Astrocyte (in vitro differentiated cells and primary cell): ENCODE measurements around the gene NLRP6. TPM values are rescaled to one million over a fixed set of nuclear protein-coding genes. Genes with fewer than 3 reads are reported as not detected.

ENCODE experiments used
- DNase-seq: peaks from one replicate; pipeline ENCODE4 v3.0.0-alpha.2; 2010; ENCODE audit warnings: low read depth
- FAIRE-seq: peaks from 2 replicates; lab custom pipeline; 2011; peaks lifted over from hg19 to GRCh38; lab: Jason Lieb, UNC
- H2AFZ ChIP-seq: 2 replicates; pipeline ENCODE4 v1.6.0; 2012; ENCODE audit warnings: low read depth, low read length, inconsistent platforms
- H3K27ac ChIP-seq: 2 replicates; pipeline ENCODE4 v1.5.1; 2011; ENCODE audit warnings: low read depth, low read length, inconsistent platforms
- H3K27me3 ChIP-seq: 2 replicates; pipeline ENCODE4 v1.6.0; 2011; ENCODE audit warnings: low read length, inconsistent platforms; ENCODE audit not compliant: insufficient read depth
- H3K36me3 ChIP-seq: 2 replicates; pipeline ENCODE4 v1.5.1; 2011; ENCODE audit warnings: low read length, inconsistent platforms; ENCODE audit not compliant: insufficient read depth
- H3K4me1 ChIP-seq: 2 replicates; pipeline ENCODE4 v1.5.1; 2011; ENCODE audit warnings: low read length, inconsistent platforms; ENCODE audit not compliant: insufficient read depth
- H3K4me2 ChIP-seq: 2 replicates; pipeline ENCODE4 v1.6.0; 2012; ENCODE audit warnings: low read length, inconsistent platforms
- H3K4me3 ChIP-seq: 2 replicates; pipeline ENCODE4 v1.5.1; 2011; ENCODE audit warnings: low read depth, mild to moderate bottlenecking, low read length, inconsistent platforms; ENCODE audit not compliant: insufficient read depth
- H3K79me2 ChIP-seq: 2 replicates; pipeline ENCODE4 v1.6.0; 2012; ENCODE audit warnings: mild to moderate bottlenecking, low read length, inconsistent platforms; ENCODE audit not compliant: insufficient read depth
- H3K9ac ChIP-seq: 2 replicates; pipeline ENCODE4 v1.6.0; 2012; ENCODE audit warnings: mild to moderate bottlenecking, low read length, inconsistent platforms
- H3K9me3 ChIP-seq: 2 replicates; pipeline ENCODE4 v1.5.1; 2012; ENCODE audit warnings: low read depth, mild to moderate bottlenecking, low read length, inconsistent platforms; ENCODE audit not compliant: insufficient read depth
- H4K20me1 ChIP-seq: 2 replicates; pipeline ENCODE4 v1.6.0; 2012; ENCODE audit warnings: low read length, inconsistent platforms; ENCODE audit not compliant: insufficient read depth
- H3K27ac Mint-ChIP-seq: one replicate; pipeline ENCODE4 v1.8.0; 2021; ENCODE audit warnings: mild to moderate bottlenecking, mixed read lengths; ENCODE audit not compliant: unreplicated experiment
- H3K27me3 Mint-ChIP-seq: one replicate; pipeline ENCODE4 v1.8.0; 2021; ENCODE audit warnings: low read depth, mixed read lengths; ENCODE audit not compliant: unreplicated experiment
- H3K36me3 Mint-ChIP-seq: one replicate; pipeline ENCODE4 v1.8.0; 2021; ENCODE audit warnings: low read depth, mixed read lengths; ENCODE audit not compliant: unreplicated experiment
- H3K4me1 Mint-ChIP-seq: one replicate; pipeline ENCODE4 v1.8.0; 2021; ENCODE audit warnings: low read depth, mixed read lengths; ENCODE audit not compliant: unreplicated experiment
- H3K4me3 Mint-ChIP-seq: one replicate; pipeline ENCODE4 v1.8.0; 2021; ENCODE audit warnings: mild to moderate bottlenecking, moderate library complexity, mixed read lengths; ENCODE audit not compliant: unreplicated experiment
- H3K9me3 Mint-ChIP-seq: one replicate; pipeline ENCODE4 v1.8.0; 2021; ENCODE audit warnings: mild to moderate bottlenecking, mixed read lengths; ENCODE audit not compliant: unreplicated experiment
- CTCF ChIP-seq: IDR thresholded peaks from 2 replicates; pipeline ENCODE4 v1.5.1; 2011; ENCODE audit warnings: low read depth, mild to moderate bottlenecking, inconsistent platforms, low read length, moderate library complexity; ENCODE audit not compliant: insufficient read depth
- EZH2 ChIP-seq: IDR thresholded peaks from 2 replicates; pipeline ENCODE4 v1.6.1; 2012; ENCODE audit warnings: mild to moderate bottlenecking, low read length, inconsistent platforms; ENCODE audit not compliant: insufficient read depth
- total RNA-seq: library from RNA; stranded (reverse); gene quantifications from 2 replicates; pipeline ENCODE4 v1.2.1, GENCODE V29; 2021

NLRP6 gene
- total RNA-seq, 1 donor from 2014 or later = not detected

GRCh38 chr11:297586-298405, 19.6 kb downstream of the NLRP6 start:
- peaks cover 3% of the 10 kb centered on the region for H3K36me3 Mint-ChIP-seq
- H3K4me3 Mint-ChIP-seq = no peak overlapping the region
- Histone ChIP-seq H3K27ac (no peak overlapping the region), H3K36me3 (no peaks in the 10 kb centered on the region), H4K20me1 (no peaks in the 10 kb centered on the region), H3K9ac (no peak overlapping the region), H3K79me2 (no peaks in the 10 kb centered on the region), H3K4me3 (no peak overlapping the region), H2AFZ (no peak overlapping the region), H3K4me2 (no peak overlapping the region), H3K4me1 (no peaks in the 10 kb centered on the region), H3K9me3 (no peaks in the 10 kb centered on the region), H3K27me3 (no peaks in the 10 kb centered on the region)
- DNase-seq = no peak
- peaks cover 3% of the 10 kb centered on the region for H3K4me1 Mint-ChIP-seq
- peaks cover under 1% of the 10 kb centered on the region for H3K9me3 Mint-ChIP-seq
- FAIRE-seq = no peak
- H3K27me3 Mint-ChIP-seq = peaks cover 11% of the 10 kb centered on the region
- H3K27ac Mint-ChIP-seq = no peak overlapping the region
- TF ChIP-seq EZH2 (no peak), CTCF (no peak)

- no peaks in the 10 kb centered on the region for H3K9me3 ChIP-seq
- no peaks in the 10 kb centered on the region for H3K36me3 ChIP-seq
- H3K9ac ChIP-seq = no peak overlapping the region
- no peak overlapping the region for H3K4me3 ChIP-seq
- H3K27ac Mint-ChIP-seq = no peak overlapping the region
- no peak overlapping the region for H3K4me2 ChIP-seq
- FAIRE-seq = no peak
- peaks cover 2% of the 10 kb centered on the region for H3K9me3 Mint-ChIP-seq
- H3K79me2 ChIP-seq = no peaks in the 10 kb centered on the region
- H3K27me3 Mint-ChIP-seq = peaks cover 11% of the 10 kb centered on the region
- no peak overlapping the region for H2AFZ ChIP-seq
- no peaks in the 10 kb centered on the region for H4K20me1 ChIP-seq
- H3K36me3 Mint-ChIP-seq = peaks cover 3% of the 10 kb centered on the region
- peaks cover 3% of the 10 kb centered on the region for H3K4me1 Mint-ChIP-seq
- TF ChIP-seq CTCF (no peak), EZH2 (no peak)
- no peak for DNase-seq
- H3K4me3 Mint-ChIP-seq = no peak overlapping the region
- no peaks in the 10 kb centered on the region for H3K4me1 ChIP-seq
- H3K27ac ChIP-seq = no peak overlapping the region
- H3K27me3 ChIP-seq = no peaks in the 10 kb centered on the region
Observed at GRCh38 chr11:298406-299065, 20.3 kb downstream of the NLRP6 start.
